ENCODE data around the gene ESPN.

Gene ESPN

GRCh38 chr1:6466751-6467150, 42.2 kb downstream of the ESPN start:
- no peak for DNase-seq (ENCODE audit: insufficient read length)
- no peak for FAIRE-seq
- no peak for TF ChIP-seq POLR2A (IDR thresholded peaks at IDR 0.05; ENCODE audit: low read depth, low read length)
- TF ChIP-seq TAF1 (IDR thresholded peaks at IDR 0.05; ENCODE audit: borderline replicate concordance, low read depth, low read length) = no peak
- TF ChIP-seq POLR2AphosphoS5 (IDR thresholded peaks at IDR 0.05; ENCODE audit: low read depth, low read length) = no peak

- TF ChIP-seq TAF1 (IDR thresholded peaks at IDR 0.05; ENCODE audit: borderline replicate concordance, low read depth, low read length) (no peak), POLR2AphosphoS5 (IDR thresholded peaks at IDR 0.05; ENCODE audit: low read depth, low read length) (no peak), POLR2A (IDR thresholded peaks at IDR 0.05; ENCODE audit: low read depth, low read length) (no peak)
- DNase-seq (ENCODE audit: insufficient read length) = no peak
- FAIRE-seq = no peak
Measured at GRCh38 chr1:6467224-6467623, 42.6 kb downstream of the ESPN start.

GRCh38 chr1:6467744-6468688, 43.4 kb downstream of the ESPN start:
- no peak for FAIRE-seq
- no peak for DNase-seq (ENCODE audit: insufficient read length)
- no peak for TF ChIP-seq POLR2AphosphoS5 (IDR thresholded peaks at IDR 0.05; ENCODE audit: low read depth, low read length)
- no peak for TF ChIP-seq TAF1 (IDR thresholded peaks at IDR 0.05; ENCODE audit: borderline replicate concordance, low read depth, low read length)
- TF ChIP-seq POLR2A (IDR thresholded peaks at IDR 0.05; ENCODE audit: low read depth, low read length) = no peak

- TF ChIP-seq TAF1 (IDR thresholded peaks at IDR 0.05; ENCODE audit: borderline replicate concordance, low read depth, low read length) (no peak), POLR2A (IDR thresholded peaks at IDR 0.05; ENCODE audit: low read depth, low read length) (no peak), POLR2AphosphoS5 (IDR thresholded peaks at IDR 0.05; ENCODE audit: low read depth, low read length) (no peak)
- DNase-seq (ENCODE audit: insufficient read length) = no peak
- no peak for FAIRE-seq
Measured at GRCh38 chr1:6468729-6469461, 44.3 kb downstream of the ESPN start.

- no peak for TF ChIP-seq POLR2AphosphoS5 (IDR thresholded peaks at IDR 0.05; ENCODE audit: low read depth, low read length)
- TF ChIP-seq POLR2A (IDR thresholded peaks at IDR 0.05; ENCODE audit: low read depth, low read length) = no peak
- TF ChIP-seq TAF1 (IDR thresholded peaks at IDR 0.05; ENCODE audit: borderline replicate concordance, low read depth, low read length) = no peak
- no peak for FAIRE-seq
- DNase-seq (ENCODE audit: insufficient read length) = no peak
Measured at GRCh38 chr1:6470132-6471085, 45.8 kb downstream of the ESPN start.

- no peak for TF ChIP-seq TAF1 (IDR thresholded peaks at IDR 0.05; ENCODE audit: borderline replicate concordance, low read depth, low read length)
- DNase-seq (ENCODE audit: insufficient read length) (no peak), FAIRE-seq (no peak)
Measured at GRCh38 chr1:6471086-6471969, 46.8 kb downstream of the ESPN start.

GRCh38 chr1:6471970-6472368, 47.4 kb downstream of the ESPN start:
- no peak for FAIRE-seq
- no peak for DNase-seq (ENCODE audit: insufficient read length)

GRCh38 chr1:6472391-6472790, 47.8 kb downstream of the ESPN start:
- FAIRE-seq (no peak), DNase-seq (ENCODE audit: insufficient read length) (no peak)
- TF ChIP-seq POLR2A (IDR thresholded peaks at IDR 0.05; ENCODE audit: low read depth, low read length) (no peak), TAF1 (IDR thresholded peaks at IDR 0.05; ENCODE audit: borderline replicate concordance, low read depth, low read length) (no peak), POLR2AphosphoS5 (IDR thresholded peaks at IDR 0.05; ENCODE audit: low read depth, low read length) (no peak)

More at GRCh38 chr1:6471970-6472368, 47.4 kb downstream of the ESPN start:
- TF ChIP-seq POLR2A (IDR thresholded peaks at IDR 0.05; ENCODE audit: low read depth, low read length) = no peak

GRCh38 chr1:6473156-6473555, 48.6 kb downstream of the ESPN start:
- DNase-seq (ENCODE audit: insufficient read length) = no peak
- TF ChIP-seq POLR2A (IDR thresholded peaks at IDR 0.05; ENCODE audit: low read depth, low read length) (no peak), POLR2AphosphoS5 (IDR thresholded peaks at IDR 0.05; ENCODE audit: low read depth, low read length) (no peak), TAF1 (IDR thresholded peaks at IDR 0.05; ENCODE audit: borderline replicate concordance, low read depth, low read length) (no peak)
- no peak for FAIRE-seq

Measured in GM12892 (cell line).